Gastroesophageal sphincter (tissue), 3 donors: ENCODE results near the gene LIAS.

Source experiments
- EP300 ChIP-seq: sonication (generic); formaldehyde crosslinking; IDR thresholded peaks from one replicate; pipeline ENCODE4 v1.6.1; 2017; ENCODE audit warnings: antibody characterized with exemption, mild to moderate bottlenecking
- POLR2AphosphoS5 ChIP-seq: sonication (generic); formaldehyde crosslinking; IDR thresholded peaks from one replicate; pipeline ENCODE4 v1.6.1; 2017; ENCODE audit warnings: antibody characterized with exemption
- TF ChIP-seq, protein P1 (sequence below), 4 experiments: fragments of 200-600 bp in 2 of 4; fragments of 450-650 bp in 2 of 4; sonication (generic) in 1 of 4; IDR thresholded peaks; one replicate each; pipeline ENCODE4 v1.5.1; 2017 to 2019; ENCODE audit warnings: antibody characterized with exemption in 4 of 4, mild to moderate bottlenecking in 2 of 4, moderate library complexity in 2 of 4

DNA sequence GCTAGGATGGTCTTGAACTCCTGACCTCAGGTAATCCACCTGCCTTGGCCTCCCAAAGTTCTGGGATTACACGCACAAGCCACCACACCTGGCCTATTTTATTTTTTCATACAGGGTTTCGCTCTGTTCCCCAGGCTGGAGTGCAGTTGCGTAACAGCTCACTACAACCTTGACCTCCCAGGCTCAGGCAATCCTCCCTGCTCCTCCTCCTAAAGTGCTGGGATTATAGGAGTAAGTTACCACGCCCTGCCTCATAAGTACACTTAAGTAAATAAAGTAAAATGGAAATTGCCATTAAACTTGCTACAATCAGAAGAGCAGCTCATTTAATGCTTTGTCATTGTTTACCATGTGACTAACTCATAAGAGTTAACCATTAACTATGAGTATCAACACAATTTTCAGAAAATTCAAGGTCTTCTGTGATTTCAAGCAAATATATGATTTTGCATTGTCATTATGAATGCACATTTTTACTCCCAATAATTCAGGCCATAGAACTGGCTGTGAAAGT, 56.1 kb downstream of the LIAS start:
- TF ChIP-seq, protein P1, sequence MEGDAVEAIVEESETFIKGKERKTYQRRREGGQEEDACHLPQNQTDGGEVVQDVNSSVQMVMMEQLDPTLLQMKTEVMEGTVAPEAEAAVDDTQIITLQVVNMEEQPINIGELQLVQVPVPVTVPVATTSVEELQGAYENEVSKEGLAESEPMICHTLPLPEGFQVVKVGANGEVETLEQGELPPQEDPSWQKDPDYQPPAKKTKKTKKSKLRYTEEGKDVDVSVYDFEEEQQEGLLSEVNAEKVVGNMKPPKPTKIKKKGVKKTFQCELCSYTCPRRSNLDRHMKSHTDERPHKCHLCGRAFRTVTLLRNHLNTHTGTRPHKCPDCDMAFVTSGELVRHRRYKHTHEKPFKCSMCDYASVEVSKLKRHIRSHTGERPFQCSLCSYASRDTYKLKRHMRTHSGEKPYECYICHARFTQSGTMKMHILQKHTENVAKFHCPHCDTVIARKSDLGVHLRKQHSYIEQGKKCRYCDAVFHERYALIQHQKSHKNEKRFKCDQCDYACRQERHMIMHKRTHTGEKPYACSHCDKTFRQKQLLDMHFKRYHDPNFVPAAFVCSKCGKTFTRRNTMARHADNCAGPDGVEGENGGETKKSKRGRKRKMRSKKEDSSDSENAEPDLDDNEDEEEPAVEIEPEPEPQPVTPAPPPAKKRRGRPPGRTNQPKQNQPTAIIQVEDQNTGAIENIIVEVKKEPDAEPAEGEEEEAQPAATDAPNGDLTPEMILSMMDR (IDR thresholded peaks at IDR 0.05), result no peak
- no peak for TF ChIP-seq EP300
- no peak for TF ChIP-seq POLR2AphosphoS5
